Measurements from ENCODE around the gene PLCZ1.

DNA sequence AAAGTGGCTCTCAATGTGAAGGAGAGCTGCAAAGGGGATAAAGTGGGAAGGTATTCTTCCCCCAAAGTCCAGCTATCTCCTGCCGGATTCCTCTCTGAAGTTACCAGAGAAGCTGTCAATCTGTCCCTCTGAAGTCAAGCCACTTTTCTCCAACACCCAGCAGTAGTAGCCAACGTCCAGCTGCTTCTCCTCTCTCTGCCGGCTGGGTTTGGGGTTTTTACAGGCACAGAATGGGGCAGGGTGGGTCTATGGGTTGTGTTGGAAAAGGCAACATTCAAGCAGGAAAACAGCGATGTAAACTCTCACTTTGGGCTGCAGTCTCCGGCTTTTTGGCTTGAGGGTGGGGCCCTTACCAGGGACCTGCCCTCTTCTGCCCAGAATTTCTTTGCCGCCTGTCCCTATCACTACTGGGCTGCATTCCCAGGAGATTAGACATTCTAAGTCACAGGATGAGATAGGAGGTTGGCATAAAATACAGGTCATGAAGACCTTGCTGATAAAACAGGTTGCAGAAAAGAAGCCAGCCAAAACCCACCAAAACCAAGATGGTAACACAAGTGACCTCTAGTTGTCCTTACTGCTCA lies 16.4 kb upstream of the PLCZ1 start:
- TF ChIP-seq, protein P1, sequence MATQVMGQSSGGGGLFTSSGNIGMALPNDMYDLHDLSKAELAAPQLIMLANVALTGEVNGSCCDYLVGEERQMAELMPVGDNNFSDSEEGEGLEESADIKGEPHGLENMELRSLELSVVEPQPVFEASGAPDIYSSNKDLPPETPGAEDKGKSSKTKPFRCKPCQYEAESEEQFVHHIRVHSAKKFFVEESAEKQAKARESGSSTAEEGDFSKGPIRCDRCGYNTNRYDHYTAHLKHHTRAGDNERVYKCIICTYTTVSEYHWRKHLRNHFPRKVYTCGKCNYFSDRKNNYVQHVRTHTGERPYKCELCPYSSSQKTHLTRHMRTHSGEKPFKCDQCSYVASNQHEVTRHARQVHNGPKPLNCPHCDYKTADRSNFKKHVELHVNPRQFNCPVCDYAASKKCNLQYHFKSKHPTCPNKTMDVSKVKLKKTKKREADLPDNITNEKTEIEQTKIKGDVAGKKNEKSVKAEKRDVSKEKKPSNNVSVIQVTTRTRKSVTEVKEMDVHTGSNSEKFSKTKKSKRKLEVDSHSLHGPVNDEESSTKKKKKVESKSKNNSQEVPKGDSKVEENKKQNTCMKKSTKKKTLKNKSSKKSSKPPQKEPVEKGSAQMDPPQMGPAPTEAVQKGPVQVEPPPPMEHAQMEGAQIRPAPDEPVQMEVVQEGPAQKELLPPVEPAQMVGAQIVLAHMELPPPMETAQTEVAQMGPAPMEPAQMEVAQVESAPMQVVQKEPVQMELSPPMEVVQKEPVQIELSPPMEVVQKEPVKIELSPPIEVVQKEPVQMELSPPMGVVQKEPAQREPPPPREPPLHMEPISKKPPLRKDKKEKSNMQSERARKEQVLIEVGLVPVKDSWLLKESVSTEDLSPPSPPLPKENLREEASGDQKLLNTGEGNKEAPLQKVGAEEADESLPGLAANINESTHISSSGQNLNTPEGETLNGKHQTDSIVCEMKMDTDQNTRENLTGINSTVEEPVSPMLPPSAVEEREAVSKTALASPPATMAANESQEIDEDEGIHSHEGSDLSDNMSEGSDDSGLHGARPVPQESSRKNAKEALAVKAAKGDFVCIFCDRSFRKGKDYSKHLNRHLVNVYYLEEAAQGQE (IDR thresholded peaks at IDR 0.05; ENCODE audit: insufficient read depth in 1 of 2, low read depth in 2 of 2, low read length in 2 of 2): no peak
- TF ChIP-seq TAF1 (IDR thresholded peaks at IDR 0.05; ENCODE audit: borderline replicate concordance, insufficient read depth, low read length): no peak
